ENCODE data around the gene CLEC2A. TPM values are rescaled to one million over a fixed set of nuclear protein-coding genes. Genes with fewer than 3 reads are reported as not detected.

Gene CLEC2A
- polyA plus RNA-seq, 3 donors from 2014 or later, result not detected

DNA sequence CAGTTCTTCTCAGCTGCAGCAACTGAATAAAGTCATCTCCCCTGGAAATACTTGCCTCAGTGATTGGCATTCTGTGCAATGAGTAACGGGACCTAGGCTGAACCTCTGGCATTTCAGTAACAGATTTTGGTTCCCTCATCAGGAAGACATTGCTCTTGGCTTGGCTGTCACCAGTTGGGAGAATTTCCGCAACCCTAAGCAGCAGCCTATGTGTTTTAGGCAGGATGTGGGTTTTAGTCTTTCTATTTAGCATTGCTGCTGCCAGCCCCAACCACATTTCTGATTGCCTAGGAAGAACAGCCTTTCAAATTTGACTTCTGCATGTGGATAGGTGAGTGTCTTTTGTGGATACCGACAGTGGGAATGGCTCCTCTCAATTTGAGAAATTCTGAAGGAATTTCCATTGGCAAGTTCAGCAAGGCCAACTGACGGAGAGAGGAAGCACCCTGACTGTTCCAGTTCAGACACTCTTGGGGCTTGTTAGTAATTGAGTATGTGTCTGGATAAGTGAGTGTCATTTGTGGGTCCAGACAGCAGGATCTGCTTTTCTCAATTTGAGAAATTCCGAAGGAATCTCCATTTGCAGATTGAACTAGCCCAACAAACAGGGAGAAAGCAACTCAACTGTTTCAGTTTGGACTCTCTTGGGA, 19.0 kb upstream of the CLEC2A start:
- Mint-ChIP-seq H3K27me3 (ENCODE audit: low read depth in 3 of 3) (peaks cover 2 to 4% (median 4%) of the 10 kb centered on the region in 3 donors), H3K27ac (peak overlapping the region; percentile 66 to 93 (median 83)), H3K4me3 (peak overlapping the region; percentile 74 to 85 (median 81)), H3K9me3 (no peaks in the 10 kb centered on the region), H3K36me3 (no peaks in the 10 kb centered on the region), H3K4me1 (peaks cover 61 to 66% of the 10 kb centered on the region in 2 donors)
- DNase-seq, result peak; percentile 59 to 66 (median 65)

DNA sequence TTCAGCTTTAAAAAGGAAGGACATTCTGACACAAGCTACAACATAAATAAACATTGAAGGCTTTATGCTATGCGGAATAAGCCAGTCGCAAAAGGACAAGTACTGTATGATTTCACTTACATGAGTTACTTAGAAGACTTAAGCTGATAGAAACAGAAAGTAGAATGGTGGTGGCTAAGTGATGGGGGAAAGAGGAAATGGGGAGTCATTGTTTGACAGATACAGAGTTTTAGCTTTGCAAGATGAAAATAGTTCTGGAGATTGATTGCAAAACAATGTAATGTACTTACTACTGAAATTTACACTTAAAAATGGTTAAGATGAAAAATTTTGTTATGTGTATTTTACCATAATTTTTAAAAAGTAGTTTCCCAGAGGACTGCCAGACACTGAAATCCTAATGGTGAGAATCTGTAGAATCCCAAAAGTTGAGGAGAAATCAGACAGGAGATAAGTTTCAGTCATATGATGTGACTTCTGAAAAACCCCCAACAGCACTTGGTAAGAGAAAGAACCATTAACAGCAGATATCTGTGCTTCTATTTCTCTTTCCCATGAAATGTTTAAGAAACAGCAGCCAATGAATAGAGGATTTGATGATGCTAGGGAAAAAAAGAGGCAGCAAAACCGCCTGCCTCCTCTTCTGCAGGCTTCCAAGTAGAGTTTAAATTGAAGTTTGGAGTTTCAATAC, 16.6 kb upstream of the CLEC2A start:
- Mint-ChIP-seq H3K4me1 (peaks cover 53 to 60% of the 10 kb centered on the region in 2 donors), H3K4me3 (peak overlapping the region; percentile 22 to 63 (median 47)), H3K9me3 (no peaks in the 10 kb centered on the region), H3K36me3 (no peaks in the 10 kb centered on the region), H3K27me3 (ENCODE audit: low read depth in 3 of 3) (peaks cover 0 to 4% (median 2%) of the 10 kb centered on the region in 3 donors), H3K27ac (peak overlapping the region; percentile 53 to 84 (median 74))
- peak; percentile 50 to 52 (median 51) for DNase-seq

DNA sequence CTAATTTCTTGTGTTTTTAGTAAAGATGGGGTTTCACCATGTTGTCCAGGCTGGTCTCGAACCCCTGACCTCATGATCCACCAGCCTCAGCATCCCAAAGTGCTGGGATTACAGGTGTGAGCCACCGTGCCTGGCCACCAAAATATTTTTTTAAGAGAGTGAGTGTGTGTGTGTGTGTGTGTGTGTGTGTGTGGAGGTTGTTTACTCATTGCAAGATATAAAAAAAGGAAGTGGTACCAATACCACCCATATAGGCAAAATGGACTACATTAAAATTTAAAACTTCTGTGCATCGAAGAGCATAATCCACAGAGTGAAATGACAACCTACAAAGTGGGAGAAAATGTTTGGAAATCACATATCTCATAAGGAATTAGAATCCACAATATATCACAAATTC, 15.5 kb upstream of the CLEC2A start:
- Mint-ChIP-seq H3K9me3 (no peaks in the 10 kb centered on the region), H3K36me3 (no peaks in the 10 kb centered on the region), H3K4me3 (peak overlapping the region in 3 of 5 donors; percentile 3 to 63 (median 16)), H3K27me3 (ENCODE audit: low read depth in 3 of 3) (peaks cover 0 to 4% (median 2%) of the 10 kb centered on the region in 3 donors), H3K27ac (peak overlapping the region in 3 of 6 donors; percentile 21 to 79 (median 77)), H3K4me1 (peaks cover 61 to 68% of the 10 kb centered on the region in 2 donors)
- DNase-seq, result no peak

DNA sequence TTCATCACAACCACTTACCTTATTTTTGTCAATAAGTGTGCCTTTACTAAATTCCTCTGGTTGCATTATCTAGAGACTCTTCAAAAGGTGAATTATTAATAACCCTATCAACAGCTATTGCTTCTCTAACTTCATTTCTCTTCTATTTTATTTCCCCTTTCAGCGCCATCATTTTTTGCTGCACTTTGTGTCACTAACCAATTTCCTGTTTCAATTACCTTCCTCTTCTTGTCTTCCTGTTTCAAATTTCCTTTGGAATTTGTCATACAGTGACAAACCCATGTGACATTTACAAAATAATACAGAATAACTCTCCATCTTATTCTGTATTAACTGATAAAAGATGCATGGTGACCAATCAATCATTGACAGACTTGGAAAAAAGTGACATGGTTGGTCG, 12.2 kb upstream of the CLEC2A start:
- H3K9me3 Mint-ChIP-seq, result no peaks in the 10 kb centered on the region
- H3K4me1 Mint-ChIP-seq, result peaks cover 37 to 47% of the 10 kb centered on the region in 2 donors
- no peak for DNase-seq
- H3K4me3 Mint-ChIP-seq, result peak overlapping the region in 1 of 5 donors; percentile 3
- H3K27me3 Mint-ChIP-seq (ENCODE audit: low read depth in 3 of 3), result peaks cover 0 to 2% (median 0%) of the 10 kb centered on the region in 3 donors
- no peak overlapping the region for H3K27ac Mint-ChIP-seq
- H3K36me3 Mint-ChIP-seq, result no peaks in the 10 kb centered on the region

DNA sequence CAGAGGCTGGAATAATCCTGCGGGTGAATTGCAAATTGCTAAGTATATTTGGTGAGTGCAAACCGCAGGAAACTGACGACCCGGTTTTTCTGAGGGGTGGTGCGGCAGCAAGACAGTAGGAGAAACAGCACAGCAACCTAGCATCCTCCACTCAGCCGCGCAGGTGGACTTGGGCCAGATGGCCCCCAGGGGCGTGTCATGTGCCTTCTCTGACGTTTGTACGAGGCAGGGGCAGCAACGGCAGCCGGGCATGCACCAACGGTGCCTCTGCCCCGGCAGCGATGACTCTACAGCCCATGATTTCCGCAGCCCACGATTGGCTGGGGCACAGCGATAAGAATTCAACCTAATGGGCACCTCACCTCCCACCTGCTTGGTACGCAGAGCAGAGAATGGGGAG, 11.1 kb upstream of the CLEC2A start:
- H3K9me3 Mint-ChIP-seq, result no peaks in the 10 kb centered on the region
- peak overlapping the region; percentile 33 to 73 (median 51) for H3K4me3 Mint-ChIP-seq
- H3K27me3 Mint-ChIP-seq (ENCODE audit: low read depth in 3 of 3), result peaks cover 0 to 2% (median 0%) of the 10 kb centered on the region in 3 donors
- peaks cover 26 to 35% of the 10 kb centered on the region in 2 donors for H3K4me1 Mint-ChIP-seq
- H3K36me3 Mint-ChIP-seq, result no peaks in the 10 kb centered on the region
- DNase-seq, result peak in 2 of 3 donors; percentile 15 to 17
- peak overlapping the region in 2 of 6 donors; percentile 25 to 32 for H3K27ac Mint-ChIP-seq

DNA sequence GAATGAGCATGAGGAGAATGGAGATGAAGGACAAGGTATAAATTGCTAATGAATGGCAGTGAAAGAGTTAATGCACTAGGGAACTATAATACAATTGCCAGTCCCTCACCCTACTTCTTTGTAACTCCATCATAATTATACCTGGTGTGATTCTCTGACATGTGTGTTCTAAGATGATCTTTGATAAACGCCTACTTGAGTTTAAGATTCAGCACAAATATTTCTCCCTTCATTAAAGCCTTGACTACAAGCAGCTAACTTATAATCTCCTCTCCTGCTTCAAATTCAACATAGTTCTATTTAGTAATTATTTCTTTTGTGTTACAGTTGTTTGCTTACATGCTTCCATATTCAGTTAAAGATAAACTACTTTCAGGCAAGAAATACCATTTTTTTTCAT, 9.7 kb upstream of the CLEC2A start:
- Mint-ChIP-seq H3K4me1 (peaks cover 16 to 26% of the 10 kb centered on the region in 2 donors), H3K36me3 (no peaks in the 10 kb centered on the region), H3K27me3 (ENCODE audit: low read depth in 3 of 3) (peaks cover 0 to 2% (median 0%) of the 10 kb centered on the region in 3 donors), H3K9me3 (no peaks in the 10 kb centered on the region), H3K4me3 (no peak overlapping the region), H3K27ac (peak overlapping the region in 1 of 6 donors; percentile 18)
- DNase-seq, result no peak

DNA sequence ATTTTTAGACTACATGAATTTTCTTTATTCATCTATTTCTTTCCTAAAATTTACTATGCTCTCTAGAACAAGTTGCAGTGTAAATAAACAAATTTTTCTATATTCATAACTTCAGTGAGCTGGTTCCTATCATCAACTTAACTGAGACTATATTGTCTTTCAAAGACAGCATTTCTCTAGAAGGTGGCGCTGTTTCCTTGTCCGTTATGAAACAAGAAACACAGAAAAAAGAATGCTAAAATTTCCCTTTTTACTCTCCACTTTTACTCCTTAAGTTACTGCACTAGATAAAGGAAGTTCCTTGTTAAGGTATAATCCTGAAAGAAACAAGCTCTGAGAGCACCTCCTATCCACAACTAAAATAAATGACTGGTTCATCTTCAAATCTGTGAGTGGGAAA, 8.2 kb upstream of the CLEC2A start:
- Mint-ChIP-seq H3K4me1 (peaks cover 15 to 22% of the 10 kb centered on the region in 2 donors), H3K27me3 (ENCODE audit: low read depth in 3 of 3) (peaks cover 0 to 2% (median 2%) of the 10 kb centered on the region in 3 donors), H3K27ac (peak overlapping the region in 1 of 6 donors; percentile 67), H3K9me3 (no peaks in the 10 kb centered on the region), H3K4me3 (no peak overlapping the region), H3K36me3 (no peaks in the 10 kb centered on the region)
- DNase-seq, result peak; percentile 12 to 27 (median 26)

DNA sequence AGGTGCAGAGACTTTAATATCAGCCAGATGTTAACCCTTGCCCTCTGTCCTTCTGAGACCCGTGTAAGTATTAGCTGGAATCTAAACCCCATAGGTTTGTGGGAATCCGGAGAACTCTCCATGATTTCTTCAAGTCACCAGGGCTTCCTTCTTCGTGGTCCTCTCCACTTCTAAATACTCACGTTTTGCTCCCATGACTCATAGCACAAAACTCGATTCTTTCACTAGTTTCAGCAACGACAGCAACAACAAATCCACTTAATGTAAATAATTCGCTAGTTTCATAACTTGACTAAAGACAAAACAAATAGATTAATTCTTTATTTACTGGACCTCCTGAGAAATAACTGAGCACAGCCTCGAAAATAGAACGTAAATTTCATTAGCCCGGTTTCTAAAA, 4.4 kb upstream of the CLEC2A start:
- DNase-seq, result no peak
- H3K27ac Mint-ChIP-seq, result no peak overlapping the region
- H3K4me3 Mint-ChIP-seq, result no peak overlapping the region
- H3K9me3 Mint-ChIP-seq, result no peaks in the 10 kb centered on the region
- H3K36me3 Mint-ChIP-seq, result no peaks in the 10 kb centered on the region
- H3K4me1 Mint-ChIP-seq, result peaks cover 3 to 5% of the 10 kb centered on the region in 2 donors
- H3K27me3 Mint-ChIP-seq (ENCODE audit: low read depth in 3 of 3), result peaks cover 2 to 7% (median 2%) of the 10 kb centered on the region in 3 donors

DNA sequence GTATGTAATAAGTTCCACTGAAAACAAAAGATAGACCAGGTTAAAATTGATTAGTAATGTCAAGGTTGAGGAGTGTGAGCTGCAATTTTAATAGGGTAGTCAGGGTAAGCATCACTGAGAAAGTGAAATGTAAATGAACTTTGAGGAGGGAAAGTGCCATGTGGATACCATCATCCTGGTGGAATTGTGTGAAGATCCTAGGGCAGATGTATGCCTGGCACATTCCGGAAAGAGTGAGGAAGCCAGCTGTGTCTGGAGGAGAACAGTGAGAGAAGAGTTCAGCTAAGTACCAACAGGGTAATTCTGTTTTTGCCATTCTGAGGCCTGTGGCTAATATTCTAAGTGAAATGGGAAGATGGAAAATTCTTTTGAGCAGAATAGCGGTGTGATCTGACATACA, 2.9 kb upstream of the CLEC2A start:
- no peaks in the 10 kb centered on the region for H3K36me3 Mint-ChIP-seq
- H3K4me1 Mint-ChIP-seq, result no peaks in the 10 kb centered on the region
- peaks cover 2 to 9% (median 3%) of the 10 kb centered on the region in 3 donors for H3K27me3 Mint-ChIP-seq (ENCODE audit: low read depth in 3 of 3)
- no peak overlapping the region for H3K27ac Mint-ChIP-seq
- no peak for DNase-seq
- H3K4me3 Mint-ChIP-seq, result no peak overlapping the region
- no peaks in the 10 kb centered on the region for H3K9me3 Mint-ChIP-seq

DNA sequence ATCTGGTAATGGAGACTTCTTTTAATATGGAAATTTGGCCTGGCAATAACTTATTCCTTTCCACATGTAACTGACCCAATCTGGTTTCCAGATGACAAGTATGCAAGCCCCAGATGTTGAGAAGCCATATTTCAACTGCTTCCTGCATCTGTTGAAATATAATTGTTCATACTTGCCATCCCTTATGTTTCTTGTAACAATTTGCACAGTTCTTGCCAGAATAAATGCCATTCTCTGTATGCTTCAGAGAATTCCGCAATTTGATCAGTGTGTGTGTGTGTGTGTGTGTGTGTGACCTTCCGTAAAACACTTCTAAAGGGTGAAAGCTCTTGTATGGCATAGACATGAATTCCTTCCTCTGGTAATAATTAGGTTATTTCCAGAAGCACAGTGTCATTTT, 1.8 kb upstream of the CLEC2A start:
- Mint-ChIP-seq H3K27ac (no peak overlapping the region), H3K4me3 (no peak overlapping the region), H3K9me3 (no peaks in the 10 kb centered on the region), H3K4me1 (no peaks in the 10 kb centered on the region), H3K27me3 (ENCODE audit: low read depth in 3 of 3) (peaks cover 2 to 9% (median 3%) of the 10 kb centered on the region in 3 donors), H3K36me3 (no peaks in the 10 kb centered on the region)
- no peak for DNase-seq

DNA sequence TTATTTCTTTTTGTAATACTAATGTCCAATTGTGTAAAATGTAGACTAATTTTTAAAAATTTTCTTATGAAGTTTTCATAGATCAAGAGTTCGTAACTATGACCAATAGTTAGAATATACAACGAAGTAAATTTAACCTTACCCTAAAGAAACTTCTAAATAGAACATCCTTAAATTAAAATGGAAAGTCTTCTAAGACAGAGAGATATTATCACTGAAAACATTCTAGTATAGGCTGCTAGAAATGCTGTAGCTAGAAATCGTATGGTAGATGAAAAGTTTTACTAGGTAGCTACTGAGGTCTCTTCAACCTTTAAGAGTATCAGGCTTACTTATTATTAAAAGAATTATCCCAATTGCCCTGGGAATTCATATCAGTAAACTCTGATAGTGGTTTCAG, 925 bp downstream of the CLEC2A start:
- peaks cover 2 to 11% (median 3%) of the 10 kb centered on the region in 3 donors for H3K27me3 Mint-ChIP-seq (ENCODE audit: low read depth in 3 of 3)
- H3K9me3 Mint-ChIP-seq, result no peaks in the 10 kb centered on the region
- H3K4me1 Mint-ChIP-seq, result no peaks in the 10 kb centered on the region
- DNase-seq, result no peak
- no peaks in the 10 kb centered on the region for H3K36me3 Mint-ChIP-seq
- no peak overlapping the region for H3K27ac Mint-ChIP-seq
- no peak overlapping the region for H3K4me3 Mint-ChIP-seq

DNA sequence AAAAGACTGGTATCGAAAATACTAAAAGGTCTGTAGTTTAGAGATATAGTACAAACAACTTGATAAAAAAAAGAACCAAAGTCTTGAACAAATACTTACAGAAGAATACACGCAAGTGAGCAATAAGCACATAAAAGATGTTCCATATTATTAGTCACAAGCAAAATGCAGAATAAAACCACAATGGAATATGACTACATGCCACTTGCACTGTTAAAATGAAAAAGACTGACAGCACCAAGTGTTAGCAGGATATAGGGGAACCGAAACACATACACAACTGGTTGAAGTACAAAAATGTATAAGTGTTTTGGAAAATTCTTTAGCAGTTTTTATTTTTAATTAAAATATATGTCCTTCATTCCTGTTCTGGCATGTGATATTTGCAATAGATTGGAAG, 3.6 kb downstream of the CLEC2A start:
- no peaks in the 10 kb centered on the region for H3K9me3 Mint-ChIP-seq
- no peak overlapping the region for H3K4me3 Mint-ChIP-seq
- H3K36me3 Mint-ChIP-seq, result no peaks in the 10 kb centered on the region

DNA sequence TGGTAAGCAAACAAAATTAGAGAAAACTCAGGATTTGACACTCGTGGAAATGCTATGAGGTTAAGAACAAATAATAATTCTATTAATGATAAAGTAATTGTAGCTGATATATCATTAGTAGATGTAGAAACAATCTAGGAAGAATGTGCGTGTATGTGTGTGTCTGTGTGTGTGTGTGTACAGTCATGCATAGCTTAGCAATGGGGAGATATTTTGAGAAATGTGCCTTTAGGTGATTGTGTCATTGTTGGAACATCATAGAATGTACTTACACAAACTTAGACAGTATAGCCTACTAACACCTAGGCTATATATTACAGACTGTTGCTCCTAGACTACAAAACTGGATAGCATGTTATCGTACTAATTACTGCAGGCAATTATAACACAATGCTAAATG, 5.3 kb downstream of the CLEC2A start:
- Mint-ChIP-seq H3K27ac (no peak overlapping the region), H3K36me3 (no peaks in the 10 kb centered on the region), H3K4me1 (peaks cover 6 to 15% of the 10 kb centered on the region in 2 donors), H3K9me3 (no peaks in the 10 kb centered on the region), H3K4me3 (no peak overlapping the region), H3K27me3 (ENCODE audit: low read depth in 3 of 3) (peaks cover 0 to 4% (median 3%) of the 10 kb centered on the region in 3 donors)
- DNase-seq, result no peak

More for the DNA sequence above, 3.6 kb downstream of the CLEC2A start:
- Mint-ChIP-seq H3K27ac (no peak overlapping the region), H3K27me3 (ENCODE audit: low read depth in 3 of 3) (peaks cover 2 to 8% (median 3%) of the 10 kb centered on the region in 3 donors), H3K4me1 (peaks cover 3 to 8% of the 10 kb centered on the region in 2 donors)
- DNase-seq, result no peak

DNA sequence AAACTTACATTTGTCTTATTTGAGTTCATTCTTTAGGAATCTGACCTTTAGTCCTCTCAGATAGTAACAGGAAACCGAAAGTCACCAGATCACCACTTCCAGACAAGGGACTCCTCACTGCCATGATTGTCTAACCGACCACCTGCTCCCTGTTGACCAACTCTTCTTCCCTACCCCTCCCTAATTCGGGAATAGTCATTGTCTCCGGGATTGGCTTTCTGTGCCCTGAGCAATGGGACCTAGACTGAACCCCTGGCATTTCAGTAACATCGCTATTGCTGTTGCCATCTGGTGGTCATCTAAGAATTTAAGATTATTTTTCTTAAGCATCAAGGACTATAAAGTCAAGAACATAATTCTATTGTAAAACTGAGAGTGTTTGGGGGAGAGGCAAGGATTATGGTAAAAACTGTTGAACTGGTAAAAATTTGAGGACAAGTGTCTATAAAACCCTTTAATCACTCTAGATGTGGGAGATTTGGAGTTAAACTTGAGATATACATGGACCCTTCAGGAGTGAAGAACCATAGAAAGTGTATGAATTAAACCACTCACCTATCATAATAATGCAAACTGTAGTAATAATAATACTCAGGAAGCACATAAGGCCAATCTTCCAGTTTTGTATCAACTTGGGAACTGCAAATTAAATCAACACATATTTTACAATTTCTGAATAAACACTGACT, 6.3 kb downstream of the CLEC2A start:
- Mint-ChIP-seq H3K27ac (peak overlapping the region; percentile 42 to 86 (median 62)), H3K36me3 (no peaks in the 10 kb centered on the region), H3K4me1 (peaks cover 6 to 15% of the 10 kb centered on the region in 2 donors), H3K4me3 (peak overlapping the region; percentile 77 to 89 (median 83)), H3K9me3 (no peaks in the 10 kb centered on the region), H3K27me3 (ENCODE audit: low read depth in 3 of 3) (peaks cover 0 to 4% (median 1%) of the 10 kb centered on the region in 3 donors)
- peak; percentile 33 to 51 (median 50) for DNase-seq

Data from immature natural killer cell (primary cell).